ENCODE results near the gene IL2RA. TPM values are rescaled to one million over a fixed set of nuclear protein-coding genes. Genes with fewer than 3 reads are reported as not detected.

The IL2RA gene
- total and polyA plus RNA-seq, 10 of the 15 experiments (the other 5 are each of a cell fraction or from before 2014, with no cell fraction given) = 2.2 to 6.0 (median 4.9) TPM

DNA sequence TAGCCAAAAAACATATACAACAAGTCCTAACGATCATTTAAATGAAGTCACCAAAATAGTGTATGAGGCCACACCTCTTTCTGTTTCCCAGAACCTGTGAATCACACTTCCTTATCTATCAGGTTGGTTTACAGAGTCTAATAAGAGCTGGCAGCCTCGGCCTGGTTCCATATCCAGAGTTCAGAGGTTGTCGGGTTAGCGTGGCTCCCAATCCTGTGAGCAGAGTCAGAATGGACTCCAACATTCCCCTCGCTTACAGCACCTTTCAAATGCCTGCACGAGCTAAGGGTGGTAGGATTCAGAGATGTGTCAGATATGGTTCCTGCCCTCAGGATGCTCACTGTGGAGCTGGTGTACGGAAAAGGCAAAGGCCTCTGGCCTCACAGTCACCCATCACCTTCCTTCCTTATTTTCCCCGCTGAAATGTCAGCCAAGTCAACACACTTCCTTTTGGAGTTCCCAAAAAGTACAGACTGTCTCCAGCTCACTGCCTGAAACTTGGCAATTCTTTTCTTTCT is 90.8 kb downstream of the IL2RA start:
- RAD21 ChIA-PET (ENCODE audit: unreplicated experiment) = interaction anchor here (0.7 to 1.3 kb wide), 5 partner anchors 43 to 80 kb away, joined by 3 to 7 read pairs (median 4); no protein-coding TSS in a partner anchor
- peak overlapping the region; percentile 38 for H2AFZ ChIP-seq (ENCODE audit: control insufficient read depth, low read depth, low read length)
- CTCF ChIA-PET = interaction anchor here (1.5 to 2.9 kb wide), 2 partner anchors 42 to 115 kb away, joined by 6 to 7 read pairs; no protein-coding TSS in a partner anchor
- FAIRE-seq (no peak), ATAC-seq (peak; percentile 27; the same call in 2 of the 3 replicates), DNase-seq (ENCODE audit: low read depth, low spot score) (no peak)
- no peaks in the 10 kb centered on the region for H4K20me1 ChIP-seq (ENCODE audit: control insufficient read depth, insufficient read depth)
- H3K36me3 ChIP-seq (ENCODE audit: control insufficient read depth in 2 of 2, insufficient read depth in 2 of 2, low read length in 1 of 2) = peaks cover 0 to 5% of the 10 kb centered on the region in 2 experiments; a peak in 2 of 4 replicates
- peak overlapping the region; percentile 50 for H3K4me3 ChIP-seq
- 5% methylated on average over 8 of the region's 8 CpGs for WGBS (ENCODE audit: insufficient coverage, insufficient replicate concordance, low lambda C conversion rate, missing lambda C conversion rate)
- H3K4me2 ChIP-seq (ENCODE audit: control insufficient read depth, insufficient read depth) = peak overlapping the region; percentile 95
- peaks cover 23% of the 10 kb centered on the region for H3K4me1 ChIP-seq (ENCODE audit: control insufficient read depth, insufficient read depth, low read length)
- H3K9ac ChIP-seq (ENCODE audit: control insufficient read depth, insufficient read depth, low read length) = peak overlapping the region; percentile 44; the same call in 1 of the 2 replicates
- no TSS peak for BruUV-seq (replicated peaks)
- H3K79me2 ChIP-seq (ENCODE audit: control insufficient read depth, insufficient read depth, low read length) = peaks cover 62% of the 10 kb centered on the region
- intact Hi-C loops (cut with micrococcal nuclease; ENCODE audit: unreplicated experiment) (no loop called here), in situ Hi-C loops (cut with MboI) (no loop called here)
- POLR2A ChIA-PET = interaction anchor here (0.5 to 2.0 kb wide), 8 partner anchors 54 to 607 kb away, joined by 3 to 8 read pairs (median 3); no protein-coding TSS in a partner anchor
- SMC1A ChIA-PET (ENCODE audit: uncharacterized antibody, unreplicated experiment) = interaction anchor here (0.7 to 1.6 kb wide), 10 partner anchors 11 to 154 kb away, joined by 3 to 6 read pairs (median 3); no protein-coding TSS in a partner anchor
- H3K9me3 ChIP-seq (replicated peaks; ENCODE audit: control insufficient read depth, insufficient read depth, low read length) = no peaks in the 10 kb centered on the region
- no peaks in the 10 kb centered on the region for H3K27me3 ChIP-seq (replicated peaks in 1 of 2; ENCODE audit: control insufficient read depth in 2 of 2, insufficient read depth in 2 of 2, low read length in 1 of 2)
- H3K27ac ChIP-seq (ENCODE audit: control insufficient read depth, insufficient read depth) = peak overlapping the region; percentile 74
- TF ChIP-seq IKZF2 (IDR thresholded peaks at IDR 0.05) (0 out of 4 replicates have a peak, but pooled peaks have one; percentile 14 to 16), YY1 (IDR thresholded peaks at IDR 0.05; ENCODE audit: low read depth, low read length) (no peak), CBFB (IDR thresholded peaks at IDR 0.05; ENCODE audit: low read depth) (no peak), SREBF1 (IDR thresholded peaks at IDR 0.05; ENCODE audit: low read length) (no peak), NRF1 (conservative IDR thresholded peaks at IDR 0.05; ENCODE audit: low read depth, low read length) (no peak), ZNF207 (IDR thresholded peaks at IDR 0.05; ENCODE audit: borderline replicate concordance) (no peak), STAT1 (conservative IDR thresholded peaks at IDR 0.05) (no peak), SPI1 (IDR thresholded peaks at IDR 0.05; ENCODE audit: borderline replicate concordance, insufficient read depth, low read depth, low read length) (peak; percentile 54), MEF2B (IDR thresholded peaks at IDR 0.05; ENCODE audit: partially characterized antibody, poor library complexity, severe bottlenecking) (no peak), HDGF (IDR thresholded peaks at IDR 0.05) (no peak)
- TF ChIP-seq, protein P1, sequence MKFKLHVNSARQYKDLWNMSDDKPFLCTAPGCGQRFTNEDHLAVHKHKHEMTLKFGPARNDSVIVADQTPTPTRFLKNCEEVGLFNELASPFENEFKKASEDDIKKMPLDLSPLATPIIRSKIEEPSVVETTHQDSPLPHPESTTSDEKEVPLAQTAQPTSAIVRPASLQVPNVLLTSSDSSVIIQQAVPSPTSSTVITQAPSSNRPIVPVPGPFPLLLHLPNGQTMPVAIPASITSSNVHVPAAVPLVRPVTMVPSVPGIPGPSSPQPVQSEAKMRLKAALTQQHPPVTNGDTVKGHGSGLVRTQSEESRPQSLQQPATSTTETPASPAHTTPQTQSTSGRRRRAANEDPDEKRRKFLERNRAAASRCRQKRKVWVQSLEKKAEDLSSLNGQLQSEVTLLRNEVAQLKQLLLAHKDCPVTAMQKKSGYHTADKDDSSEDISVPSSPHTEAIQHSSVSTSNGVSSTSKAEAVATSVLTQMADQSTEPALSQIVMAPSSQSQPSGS (IDR thresholded peaks at IDR 0.05; ENCODE audit: low read length) = no peak
- TF ChIP-seq, protein P2, sequence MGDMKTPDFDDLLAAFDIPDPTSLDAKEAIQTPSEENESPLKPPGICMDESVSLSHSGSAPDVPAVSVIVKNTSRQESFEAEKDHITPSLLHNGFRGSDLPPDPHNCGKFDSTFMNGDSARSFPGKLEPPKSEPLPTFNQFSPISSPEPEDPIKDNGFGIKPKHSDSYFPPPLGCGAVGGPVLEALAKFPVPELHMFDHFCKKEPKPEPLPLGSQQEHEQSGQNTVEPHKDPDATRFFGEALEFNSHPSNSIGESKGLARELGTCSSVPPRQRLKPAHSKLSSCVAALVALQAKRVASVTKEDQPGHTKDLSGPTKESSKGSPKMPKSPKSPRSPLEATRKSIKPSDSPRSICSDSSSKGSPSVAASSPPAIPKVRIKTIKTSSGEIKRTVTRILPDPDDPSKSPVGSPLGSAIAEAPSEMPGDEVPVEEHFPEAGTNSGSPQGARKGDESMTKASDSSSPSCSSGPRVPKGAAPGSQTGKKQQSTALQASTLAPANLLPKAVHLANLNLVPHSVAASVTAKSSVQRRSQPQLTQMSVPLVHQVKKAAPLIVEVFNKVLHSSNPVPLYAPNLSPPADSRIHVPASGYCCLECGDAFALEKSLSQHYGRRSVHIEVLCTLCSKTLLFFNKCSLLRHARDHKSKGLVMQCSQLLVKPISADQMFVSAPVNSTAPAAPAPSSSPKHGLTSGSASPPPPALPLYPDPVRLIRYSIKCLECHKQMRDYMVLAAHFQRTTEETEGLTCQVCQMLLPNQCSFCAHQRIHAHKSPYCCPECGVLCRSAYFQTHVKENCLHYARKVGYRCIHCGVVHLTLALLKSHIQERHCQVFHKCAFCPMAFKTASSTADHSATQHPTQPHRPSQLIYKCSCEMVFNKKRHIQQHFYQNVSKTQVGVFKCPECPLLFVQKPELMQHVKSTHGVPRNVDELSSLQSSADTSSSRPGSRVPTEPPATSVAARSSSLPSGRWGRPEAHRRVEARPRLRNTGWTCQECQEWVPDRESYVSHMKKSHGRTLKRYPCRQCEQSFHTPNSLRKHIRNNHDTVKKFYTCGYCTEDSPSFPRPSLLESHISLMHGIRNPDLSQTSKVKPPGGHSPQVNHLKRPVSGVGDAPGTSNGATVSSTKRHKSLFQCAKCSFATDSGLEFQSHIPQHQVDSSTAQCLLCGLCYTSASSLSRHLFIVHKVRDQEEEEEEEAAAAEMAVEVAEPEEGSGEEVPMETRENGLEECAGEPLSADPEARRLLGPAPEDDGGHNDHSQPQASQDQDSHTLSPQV (IDR thresholded peaks at IDR 0.05) = no peak
- TF ChIP-seq, protein P3, sequence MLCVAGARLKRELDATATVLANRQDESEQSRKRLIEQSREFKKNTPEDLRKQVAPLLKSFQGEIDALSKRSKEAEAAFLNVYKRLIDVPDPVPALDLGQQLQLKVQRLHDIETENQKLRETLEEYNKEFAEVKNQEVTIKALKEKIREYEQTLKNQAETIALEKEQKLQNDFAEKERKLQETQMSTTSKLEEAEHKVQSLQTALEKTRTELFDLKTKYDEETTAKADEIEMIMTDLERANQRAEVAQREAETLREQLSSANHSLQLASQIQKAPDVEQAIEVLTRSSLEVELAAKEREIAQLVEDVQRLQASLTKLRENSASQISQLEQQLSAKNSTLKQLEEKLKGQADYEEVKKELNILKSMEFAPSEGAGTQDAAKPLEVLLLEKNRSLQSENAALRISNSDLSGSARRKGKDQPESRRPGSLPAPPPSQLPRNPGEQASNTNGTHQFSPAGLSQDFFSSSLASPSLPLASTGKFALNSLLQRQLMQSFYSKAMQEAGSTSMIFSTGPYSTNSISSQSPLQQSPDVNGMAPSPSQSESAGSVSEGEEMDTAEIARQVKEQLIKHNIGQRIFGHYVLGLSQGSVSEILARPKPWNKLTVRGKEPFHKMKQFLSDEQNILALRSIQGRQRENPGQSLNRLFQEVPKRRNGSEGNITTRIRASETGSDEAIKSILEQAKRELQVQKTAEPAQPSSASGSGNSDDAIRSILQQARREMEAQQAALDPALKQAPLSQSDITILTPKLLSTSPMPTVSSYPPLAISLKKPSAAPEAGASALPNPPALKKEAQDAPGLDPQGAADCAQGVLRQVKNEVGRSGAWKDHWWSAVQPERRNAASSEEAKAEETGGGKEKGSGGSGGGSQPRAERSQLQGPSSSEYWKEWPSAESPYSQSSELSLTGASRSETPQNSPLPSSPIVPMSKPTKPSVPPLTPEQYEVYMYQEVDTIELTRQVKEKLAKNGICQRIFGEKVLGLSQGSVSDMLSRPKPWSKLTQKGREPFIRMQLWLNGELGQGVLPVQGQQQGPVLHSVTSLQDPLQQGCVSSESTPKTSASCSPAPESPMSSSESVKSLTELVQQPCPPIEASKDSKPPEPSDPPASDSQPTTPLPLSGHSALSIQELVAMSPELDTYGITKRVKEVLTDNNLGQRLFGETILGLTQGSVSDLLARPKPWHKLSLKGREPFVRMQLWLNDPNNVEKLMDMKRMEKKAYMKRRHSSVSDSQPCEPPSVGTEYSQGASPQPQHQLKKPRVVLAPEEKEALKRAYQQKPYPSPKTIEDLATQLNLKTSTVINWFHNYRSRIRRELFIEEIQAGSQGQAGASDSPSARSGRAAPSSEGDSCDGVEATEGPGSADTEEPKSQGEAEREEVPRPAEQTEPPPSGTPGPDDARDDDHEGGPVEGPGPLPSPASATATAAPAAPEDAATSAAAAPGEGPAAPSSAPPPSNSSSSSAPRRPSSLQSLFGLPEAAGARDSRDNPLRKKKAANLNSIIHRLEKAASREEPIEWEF (IDR thresholded peaks at IDR 0.05; ENCODE audit: insufficient replicate concordance, low read depth, low read length) = no peak
